ENCODE results near the gene HPF1. TPM values are rescaled to one million over a fixed set of nuclear protein-coding genes. Genes with fewer than 3 reads are reported as not detected.
A peak's percentile ranks its signal among the peaks of the same experiment; 100 is the strongest.
"Not testable (repeated sequence)": the region's sequence is repeated elsewhere in the genome, so short reads cannot be mapped to it uniquely, and the experiment has no call there.

HPF1 gene
- total RNA-seq, 2 donors from 2014 or later: 8.4 to 10.2 TPM

DNA sequence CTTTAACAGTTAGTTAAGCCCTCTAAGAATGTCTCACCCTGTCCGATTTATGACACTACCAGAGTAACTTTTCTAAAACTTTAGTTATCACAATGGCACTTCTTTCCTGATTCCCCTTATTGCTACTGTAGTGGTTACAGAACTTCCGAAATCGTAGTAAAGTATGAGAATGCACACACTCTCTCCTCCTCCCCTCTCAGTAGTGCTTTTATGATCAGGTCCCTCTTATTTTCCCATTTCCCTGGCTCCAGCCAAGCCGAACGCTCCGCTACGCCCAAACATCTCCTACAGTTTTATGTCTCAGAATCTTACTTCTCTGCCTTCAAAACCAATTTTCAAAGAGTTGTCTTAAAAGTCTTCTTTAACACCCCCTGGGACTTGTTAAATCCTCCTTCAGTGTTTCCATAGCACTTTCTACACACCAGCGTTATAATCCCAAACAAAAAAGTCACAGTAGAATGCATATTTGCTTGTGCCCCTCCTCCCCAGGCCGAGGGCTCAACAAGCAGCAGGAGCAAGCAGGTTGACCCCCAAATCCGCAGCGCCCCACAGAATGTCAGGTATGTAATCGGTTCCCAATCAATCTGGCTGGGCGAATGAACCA is 671 bp downstream of the HPF1 start:
- intact Hi-C loops (cut with DNase I, micrococcal nuclease): no loop called here
- DNase-seq (peak in 1 of 2 donors; percentile 6), ATAC-seq (no peak)

DNA sequence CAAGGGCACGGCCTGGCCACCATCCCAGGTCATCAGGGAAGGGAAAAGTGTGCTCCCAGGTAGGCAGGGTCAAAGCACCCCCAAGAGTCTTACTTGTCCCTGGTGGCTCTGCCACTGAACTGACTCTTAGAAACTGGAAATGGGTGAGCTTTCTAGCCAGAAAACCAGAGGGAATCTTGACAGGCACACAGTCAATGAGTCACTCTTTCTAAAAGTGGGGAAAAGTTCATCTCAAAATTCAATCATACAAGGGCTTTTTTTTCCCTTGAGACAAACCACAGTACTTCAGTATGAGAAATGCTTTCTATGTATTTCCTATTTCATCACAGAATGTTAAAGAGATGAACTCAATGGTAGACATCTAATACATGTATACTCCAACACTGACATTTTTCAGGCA is 12.5 kb downstream of the HPF1 start:
- DNase-seq (no peak), ATAC-seq (no peak)
- intact Hi-C loops (cut with DNase I, micrococcal nuclease): no loop called here

DNA sequence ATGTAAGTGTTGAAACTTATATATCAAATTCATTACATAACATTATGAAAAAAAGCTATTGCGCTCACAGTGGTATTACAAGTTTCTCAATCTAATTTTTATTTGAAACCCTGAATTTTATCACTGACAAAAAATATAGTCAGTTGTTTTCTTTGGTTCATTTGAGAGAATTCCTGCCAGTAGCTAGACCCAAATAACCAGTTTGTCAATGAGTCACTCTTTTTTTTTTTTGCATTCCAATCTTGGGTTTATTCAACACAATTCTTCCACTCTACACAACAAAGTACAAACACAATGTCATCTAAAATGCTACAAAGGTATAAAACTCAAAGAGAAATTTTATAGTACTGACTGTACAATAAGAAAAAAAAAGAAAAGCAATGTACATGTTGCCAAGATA is 13.1 kb downstream of the HPF1 start:
- intact Hi-C loops (cut with DNase I, micrococcal nuclease): no loop called here
- ATAC-seq (no peak), DNase-seq (no peak)

DNA sequence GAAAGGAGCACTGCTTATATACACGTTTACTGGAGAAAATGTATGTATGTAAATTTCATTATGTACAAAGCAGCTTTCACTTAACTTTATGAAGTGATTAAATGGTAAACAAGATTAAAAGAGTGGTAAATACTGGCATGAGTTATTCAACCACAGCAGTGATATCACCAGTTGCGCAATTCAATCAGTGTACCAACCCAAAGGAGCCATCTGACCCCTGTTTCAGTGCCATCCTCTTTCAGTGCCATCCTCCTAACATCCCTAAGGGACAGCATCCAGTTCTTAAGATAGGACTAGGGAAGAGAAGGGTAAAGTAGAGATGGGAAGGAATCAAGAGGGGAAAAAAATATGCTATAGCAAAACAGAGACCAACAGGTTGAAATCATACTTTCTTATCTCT is 16.2 kb downstream of the HPF1 start:
- ATAC-seq: no peak
- no peak for DNase-seq
- intact Hi-C loops (cut with DNase I, micrococcal nuclease): no loop called here

- intact Hi-C loops (cut with DNase I, micrococcal nuclease); ATAC-seq; DNase-seq: not testable (repeated sequence)
Observed at GRCh38 chr4:169738604-169739003, 19.1 kb downstream of the HPF1 start.

- intact Hi-C loops (cut with DNase I, micrococcal nuclease): no loop called here
- ATAC-seq (no peak), DNase-seq (no peak)
Observed at GRCh38 chr4:169730564-169730963, 27.2 kb downstream of the HPF1 start.

DNA sequence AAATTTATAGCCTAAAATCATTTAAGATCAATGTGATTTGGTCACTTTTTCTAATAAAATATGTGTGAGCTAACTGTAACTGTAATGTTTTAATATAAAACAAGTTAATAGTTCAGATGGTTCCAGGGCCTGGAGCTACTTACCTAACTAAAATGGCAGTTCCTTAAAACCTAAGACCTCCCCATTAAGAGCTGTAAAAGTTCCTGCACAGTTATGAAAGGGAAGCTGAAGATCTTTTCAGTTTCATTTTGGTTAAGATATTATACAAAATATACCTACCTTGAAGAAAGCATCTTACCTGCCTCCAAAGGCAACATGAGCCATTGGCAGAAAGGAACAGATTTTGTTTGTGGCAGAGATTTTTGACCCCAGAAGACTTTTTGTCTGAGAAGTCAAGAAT is 30.1 kb downstream of the HPF1 start:
- no peak for ATAC-seq
- intact Hi-C loops (cut with DNase I, micrococcal nuclease): no loop called here

DNA sequence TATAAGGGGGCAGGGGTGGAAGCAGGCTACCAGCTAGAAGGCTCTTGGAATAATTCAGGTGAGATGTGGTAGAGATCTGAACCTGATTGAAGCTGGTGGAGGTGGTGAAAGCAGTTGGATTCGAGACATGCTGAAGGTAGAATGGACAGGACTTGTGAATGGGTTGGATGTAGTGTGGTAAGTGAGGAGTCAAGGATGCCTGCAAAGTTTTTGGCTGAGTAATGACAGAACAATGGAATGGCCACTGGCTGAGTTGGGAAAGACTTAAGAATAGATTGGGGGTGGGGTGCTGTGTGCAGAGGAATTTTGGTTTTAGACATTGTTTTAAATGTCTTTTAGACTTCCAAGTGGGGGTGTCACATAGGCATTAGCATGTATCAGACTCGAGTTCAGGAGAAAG is 33.5 kb downstream of the HPF1 start:
- DNase-seq: no peak
- peak; percentile 5 for ATAC-seq
- intact Hi-C loops (cut with DNase I, micrococcal nuclease): loop anchor here in 1 of 2 donors (5.0 kb wide), 1 partner anchor 42 kb away; no protein-coding TSS in a partner anchor

More for the DNA sequence above, 30.1 kb downstream of the HPF1 start:
- no peak for DNase-seq

DNA sequence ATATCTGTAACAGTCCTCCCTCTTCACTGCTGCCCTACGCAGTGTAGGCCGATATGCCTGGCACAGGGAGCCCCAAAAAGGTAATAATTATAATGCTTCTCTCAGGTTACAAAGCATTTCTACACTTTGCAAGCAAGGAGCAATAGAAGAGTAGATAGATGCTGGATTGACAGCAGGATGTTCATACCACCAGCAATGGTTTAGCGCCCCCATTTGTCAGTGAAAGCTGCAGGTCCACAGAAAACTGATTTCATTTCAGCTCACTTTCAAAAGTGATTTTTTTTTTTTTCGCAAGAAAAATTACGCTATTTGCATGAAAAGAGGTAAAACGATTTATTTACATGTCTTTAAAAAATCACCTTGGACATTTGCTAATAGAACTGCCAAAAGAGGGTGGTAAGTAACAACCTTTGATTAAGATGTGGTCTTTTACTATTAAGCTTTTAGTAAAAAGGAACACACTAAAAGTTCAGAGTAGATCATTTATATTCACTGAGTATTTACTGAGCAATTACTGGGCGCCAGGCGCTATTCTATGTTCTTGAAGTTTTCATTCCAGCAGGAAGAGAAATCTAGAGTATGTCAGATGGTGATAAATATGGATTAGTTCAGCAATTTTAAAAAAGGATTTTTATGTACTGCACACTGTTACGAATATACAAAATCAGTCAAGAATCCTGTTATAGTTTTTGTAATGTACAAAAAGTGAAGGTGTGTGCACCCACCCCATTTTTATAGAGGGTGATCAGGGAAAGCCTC is 34.4 kb downstream of the HPF1 start:
- DNase-seq: no peak
- intact Hi-C loops (cut with DNase I, micrococcal nuclease): loop anchor here in 1 of 2 donors (5.0 kb wide), 1 partner anchor 41 kb away; no protein-coding TSS in a partner anchor
- ATAC-seq: peak; percentile 38

- DNase-seq (no peak), ATAC-seq (no peak)
- intact Hi-C loops (cut with DNase I, micrococcal nuclease): loop anchor here in 1 of 2 donors (5.0 kb wide), 1 partner anchor 38 kb away; no protein-coding TSS in a partner anchor
Observed at GRCh38 chr4:169720529-169720928, 37.2 kb downstream of the HPF1 start.

- intact Hi-C loops (cut with DNase I, micrococcal nuclease): no loop called here
- DNase-seq: no peak
- ATAC-seq: no peak
Observed at GRCh38 chr4:169716677-169717076, 41.1 kb downstream of the HPF1 start.

GRCh38 chr4:169715826-169716225 is 41.9 kb downstream of the HPF1 start:
- intact Hi-C loops (cut with DNase I, micrococcal nuclease): no loop called here
- ATAC-seq (no peak), DNase-seq (no peak)

DNA sequence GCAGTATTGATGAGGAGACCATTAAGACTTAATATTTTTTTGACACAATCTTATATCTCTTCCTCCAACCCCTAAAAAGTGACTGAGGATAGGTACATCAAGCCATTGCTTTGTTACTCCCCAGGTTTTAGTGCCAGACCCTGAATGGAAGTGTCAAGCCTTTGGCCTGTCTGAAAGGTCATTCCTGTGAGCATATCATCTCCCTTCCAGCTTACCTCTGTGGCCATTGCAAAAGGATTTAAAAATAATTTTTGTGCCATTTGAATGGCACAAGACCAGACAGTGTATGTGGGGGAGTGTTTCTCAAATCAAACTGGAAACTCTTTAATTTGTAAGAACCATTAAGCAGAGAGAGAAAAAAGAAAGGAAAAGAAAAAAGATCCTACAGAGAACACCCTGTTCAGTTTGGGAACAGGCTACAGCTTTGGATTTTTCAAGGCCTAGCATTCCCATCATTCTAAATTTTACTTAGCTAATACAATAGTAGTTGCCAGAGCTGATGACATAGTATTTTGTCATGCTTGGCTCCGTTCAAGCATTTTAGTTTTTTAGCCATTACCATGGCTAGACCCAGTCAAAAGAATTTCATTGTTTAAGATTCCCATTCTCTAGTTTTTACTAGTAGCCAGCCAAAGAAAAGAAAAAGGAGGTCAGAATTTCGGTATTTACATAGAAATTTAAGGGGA is 49.6 kb downstream of the HPF1 start:
- intact Hi-C loops (cut with DNase I, micrococcal nuclease): no loop called here
- ATAC-seq (no peak), DNase-seq (no peak)

GRCh38 chr4:169698331-169698730 is 59.4 kb downstream of the HPF1 start:
- ATAC-seq (no peak), DNase-seq (no peak)
- intact Hi-C loops (cut with DNase I, micrococcal nuclease): no loop called here

- no peak for ATAC-seq
- DNase-seq: no peak
Observed at GRCh38 chr4:169690787-169691186, 67.0 kb downstream of the HPF1 start.

GRCh38 chr4:169689681-169690080 is 68.1 kb downstream of the HPF1 start:
- DNase-seq (no peak), ATAC-seq (no peak)
- intact Hi-C loops (cut with DNase I, micrococcal nuclease): no loop called here

More at GRCh38 chr4:169690787-169691186, 67.0 kb downstream of the HPF1 start:
- intact Hi-C loops (cut with DNase I, micrococcal nuclease): no loop called here

- ATAC-seq (no peak), DNase-seq (no peak)
- intact Hi-C loops (cut with DNase I, micrococcal nuclease): loop anchor here in 1 of 2 donors (5.0 kb wide), 1 partner anchor 40 kb away; no protein-coding TSS in a partner anchor
Observed at GRCh38 chr4:169682372-169683047, 75.2 kb downstream of the HPF1 start.
